ENCODE data around the gene ITCH.
"Not testable (repeated sequence)": the region's sequence is repeated elsewhere in the genome, so short reads cannot be mapped to it uniquely, and the experiment has no call there.

Gene ITCH

DNA sequence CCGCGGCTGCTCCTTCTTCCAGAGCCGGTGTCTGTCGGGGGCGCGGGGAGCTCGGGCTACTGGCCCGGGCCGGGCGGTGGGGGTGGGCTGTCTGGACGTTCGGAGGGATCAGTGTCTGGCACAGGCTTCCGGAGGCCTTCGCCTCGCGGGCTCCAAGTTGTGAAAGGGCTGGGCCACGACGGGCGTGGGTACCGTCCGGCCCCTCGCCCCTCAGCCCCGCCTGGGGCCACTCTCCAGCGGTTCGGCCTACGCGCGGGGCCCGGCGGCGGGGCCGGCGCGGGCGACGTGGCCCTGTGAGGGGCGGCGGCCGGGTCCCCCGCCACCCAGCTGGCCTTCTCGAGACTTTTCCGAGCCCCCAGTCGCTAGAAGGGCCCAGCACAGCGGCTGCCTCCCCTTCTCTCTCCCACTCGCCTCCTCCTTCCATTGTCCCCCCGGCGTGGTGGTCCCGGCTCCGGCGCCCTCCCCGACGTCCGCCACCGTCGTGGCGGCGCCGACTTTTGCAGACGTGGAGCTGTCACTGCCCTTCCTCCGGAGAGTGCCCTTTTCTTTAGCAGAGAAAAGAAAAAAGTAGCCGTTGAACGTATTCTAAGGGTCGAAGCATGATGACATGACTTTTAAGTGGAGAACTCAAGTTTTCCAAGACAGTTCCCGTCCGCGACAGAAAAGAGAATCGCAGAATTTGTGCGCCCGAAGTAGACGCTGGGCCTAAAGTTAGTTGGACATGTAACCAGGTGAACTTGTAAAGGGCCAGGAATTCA lies 571 bp downstream of the ITCH start:
- peak overlapping the region; percentile 86 for H3K4me3 ChIP-seq (replicated peaks; ENCODE audit: low read depth, low read length)
- DNase-seq (ENCODE audit: extremely low read depth, low read depth) = no peak
- TF ChIP-seq, protein P1, sequence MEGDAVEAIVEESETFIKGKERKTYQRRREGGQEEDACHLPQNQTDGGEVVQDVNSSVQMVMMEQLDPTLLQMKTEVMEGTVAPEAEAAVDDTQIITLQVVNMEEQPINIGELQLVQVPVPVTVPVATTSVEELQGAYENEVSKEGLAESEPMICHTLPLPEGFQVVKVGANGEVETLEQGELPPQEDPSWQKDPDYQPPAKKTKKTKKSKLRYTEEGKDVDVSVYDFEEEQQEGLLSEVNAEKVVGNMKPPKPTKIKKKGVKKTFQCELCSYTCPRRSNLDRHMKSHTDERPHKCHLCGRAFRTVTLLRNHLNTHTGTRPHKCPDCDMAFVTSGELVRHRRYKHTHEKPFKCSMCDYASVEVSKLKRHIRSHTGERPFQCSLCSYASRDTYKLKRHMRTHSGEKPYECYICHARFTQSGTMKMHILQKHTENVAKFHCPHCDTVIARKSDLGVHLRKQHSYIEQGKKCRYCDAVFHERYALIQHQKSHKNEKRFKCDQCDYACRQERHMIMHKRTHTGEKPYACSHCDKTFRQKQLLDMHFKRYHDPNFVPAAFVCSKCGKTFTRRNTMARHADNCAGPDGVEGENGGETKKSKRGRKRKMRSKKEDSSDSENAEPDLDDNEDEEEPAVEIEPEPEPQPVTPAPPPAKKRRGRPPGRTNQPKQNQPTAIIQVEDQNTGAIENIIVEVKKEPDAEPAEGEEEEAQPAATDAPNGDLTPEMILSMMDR (IDR thresholded peaks at IDR 0.05; ENCODE audit: low read depth, low read length, missing control alignments) = no peak

DNA sequence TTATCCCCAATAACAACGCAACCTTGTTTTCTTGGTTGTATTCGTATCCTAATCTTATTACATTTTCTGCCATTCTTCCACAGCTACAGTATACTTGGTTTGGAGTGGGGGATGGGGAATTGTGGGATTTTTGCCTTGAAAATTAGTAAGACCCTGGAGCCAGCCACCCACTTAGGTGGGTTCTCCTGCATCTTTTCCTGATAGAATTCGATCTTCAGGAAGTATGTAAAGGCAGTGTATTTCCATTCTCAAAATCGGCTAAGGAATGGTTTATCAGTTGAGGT lies 1.1 kb downstream of the ITCH start:
- TF ChIP-seq, protein P1 (IDR thresholded peaks at IDR 0.05; ENCODE audit: low read depth, low read length, missing control alignments) = no peak
- DNase-seq (ENCODE audit: extremely low read depth, low read depth) = no peak
- H3K4me3 ChIP-seq (replicated peaks; ENCODE audit: low read depth, low read length) = peak overlapping the region; percentile 86

DNA sequence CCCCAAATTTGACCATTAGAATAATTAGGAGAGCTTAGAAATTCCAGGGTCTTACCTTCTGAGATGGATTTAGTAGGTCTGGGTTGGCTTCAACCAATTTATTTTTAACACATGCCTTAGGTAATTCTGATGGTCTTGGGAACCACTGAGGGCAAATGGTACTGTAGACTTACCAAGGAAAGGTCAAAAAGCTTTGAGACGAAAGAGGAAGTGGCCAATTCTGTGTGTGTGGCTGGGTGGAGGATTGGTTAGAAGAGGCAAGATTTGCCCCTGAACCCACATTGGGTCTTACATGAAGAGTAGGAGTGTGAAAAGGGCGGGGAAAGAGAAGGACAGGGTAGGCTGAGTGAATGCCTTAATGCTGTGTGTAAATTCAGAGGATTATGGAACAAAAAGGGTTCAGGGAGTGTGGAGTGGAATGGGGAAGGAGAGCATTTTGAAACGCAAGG lies 2.7 kb downstream of the ITCH start:
- TF ChIP-seq, protein P1 (IDR thresholded peaks at IDR 0.05; ENCODE audit: low read depth, low read length, missing control alignments) = no peak
- no peak for DNase-seq (ENCODE audit: extremely low read depth, low read depth)
- no peak overlapping the region for H3K4me3 ChIP-seq (replicated peaks; ENCODE audit: low read depth, low read length)

DNA sequence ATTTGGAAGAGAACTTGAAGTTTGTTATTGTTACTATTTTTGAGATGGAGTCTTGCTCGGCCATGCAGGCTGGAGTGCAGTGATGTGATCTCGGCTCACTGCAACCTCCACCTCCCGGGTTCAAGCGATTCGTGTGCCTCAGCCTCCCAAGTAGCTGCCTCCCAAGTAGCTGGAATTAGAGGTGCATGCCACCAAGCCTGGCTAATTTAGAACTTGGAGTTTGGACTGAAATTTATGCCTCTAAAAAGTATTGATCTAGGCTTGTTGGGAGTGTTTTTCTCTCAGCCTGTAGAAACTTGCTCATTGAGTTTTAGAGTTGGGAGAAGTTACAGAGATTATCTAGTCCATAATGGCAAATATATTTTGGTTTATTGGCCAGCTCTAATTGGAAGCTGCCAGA lies 4.1 kb downstream of the ITCH start:
- H3K4me3 ChIP-seq (replicated peaks; ENCODE audit: low read depth, low read length) = no peak overlapping the region
- no peak for DNase-seq (ENCODE audit: extremely low read depth, low read depth)
- TF ChIP-seq, protein P1 (IDR thresholded peaks at IDR 0.05; ENCODE audit: low read depth, low read length, missing control alignments) = no peak

DNA sequence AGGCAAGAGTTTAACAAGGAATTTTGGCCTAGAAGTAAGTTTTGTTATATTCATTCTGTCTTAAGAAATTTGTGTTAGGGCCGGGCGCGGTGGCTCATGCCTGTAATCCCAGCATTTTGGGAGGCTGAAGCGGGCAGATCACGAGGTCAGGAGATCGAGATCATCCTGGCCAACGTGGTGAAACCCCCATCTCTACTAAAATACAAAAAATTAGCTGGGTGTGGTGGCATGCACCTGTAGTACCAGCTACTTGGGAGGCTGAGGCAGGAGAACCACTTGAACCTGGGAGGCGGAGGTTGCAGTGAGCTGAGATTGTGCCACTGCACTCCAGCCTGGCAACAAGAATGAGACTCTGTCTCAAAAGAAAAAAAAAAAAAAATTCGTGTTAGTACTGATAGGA lies 4.8 kb downstream of the ITCH start:
- H3K4me3 ChIP-seq (replicated peaks; ENCODE audit: low read depth, low read length); DNase-seq (ENCODE audit: extremely low read depth, low read depth): not testable (repeated sequence)

DNA sequence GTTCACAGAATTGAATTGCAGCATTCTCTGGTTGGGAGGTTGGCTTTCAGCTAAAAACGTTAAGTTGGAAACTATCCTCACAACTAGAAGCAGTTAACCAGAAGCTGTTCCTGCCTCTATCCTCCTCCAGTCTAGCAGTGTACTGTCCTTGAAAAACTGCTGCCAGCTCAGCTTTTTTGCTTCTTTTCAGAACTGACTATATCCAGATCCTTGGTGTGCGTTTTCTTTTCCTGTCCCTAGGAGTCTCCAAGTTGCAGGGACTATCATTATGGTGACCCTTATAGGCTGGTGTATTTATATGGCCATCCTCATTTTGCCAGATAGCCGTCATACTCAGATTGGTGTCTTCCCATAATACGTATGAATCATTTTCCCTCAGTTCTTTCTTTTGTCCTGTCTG lies 5.5 kb downstream of the ITCH start:
- DNase-seq (ENCODE audit: extremely low read depth, low read depth) = no peak
- no peak overlapping the region for H3K4me3 ChIP-seq (replicated peaks; ENCODE audit: low read depth, low read length)
- TF ChIP-seq, protein P1 (IDR thresholded peaks at IDR 0.05; ENCODE audit: low read depth, low read length, missing control alignments) = no peak

DNA sequence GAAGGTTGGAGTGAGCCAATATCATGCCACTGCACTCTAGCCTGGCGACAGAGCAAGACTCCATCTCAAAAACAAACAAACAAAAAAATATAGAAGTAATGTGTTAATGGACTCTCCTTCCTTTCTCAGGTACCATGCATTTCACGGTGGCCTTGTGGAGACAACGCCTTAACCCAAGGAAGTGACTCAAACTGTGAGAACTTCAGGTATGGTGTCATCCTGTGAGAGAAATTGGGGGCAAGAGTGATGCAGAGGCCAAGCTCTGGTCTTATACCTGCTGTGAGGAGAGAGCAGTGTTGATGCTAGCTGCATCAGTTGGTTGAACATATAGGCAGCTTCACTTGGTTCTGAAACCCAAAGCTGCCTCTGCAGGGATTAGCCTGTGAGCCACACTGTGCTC lies 6.2 kb downstream of the ITCH start:
- TF ChIP-seq, protein P1 (IDR thresholded peaks at IDR 0.05; ENCODE audit: low read depth, low read length, missing control alignments) = no peak
- H3K4me3 ChIP-seq (replicated peaks; ENCODE audit: low read depth, low read length) = no peak overlapping the region
- DNase-seq (ENCODE audit: extremely low read depth, low read depth) = no peak

All from HFF-Myc (cell line).